K562 (cell line): ENCODE measurements around the gene CUL4B. TPM values are rescaled to one million over a fixed set of nuclear protein-coding genes. Genes with fewer than 3 reads are reported as not detected.
A peak's percentile ranks its signal among the peaks of the same experiment; 100 is the strongest.

Source experiments
- ATAC-seq: fragments of 200-7000 bp; cut with Tn5 transposase; 3 replicates; pipeline ENCODE4 v1.9.1; 2020; ENCODE audit warnings: moderate library complexity
- BruUV-seq: library from RNA; stranded (reverse); fragments of 400-500 nt; replicated peaks from 2 replicates; lab custom pipeline; 2021; lab: Mats Ljungman, UMichigan
- CTCF ChIA-PET: fragments of 300-600 bp; formaldehyde crosslinking; extraction: SDS; loops from one replicate; lab custom pipeline; 2021; ENCODE audit warnings: low intra/inter-chr PET ratio; lab: Yijun Ruan, JAX
- POLR2A ChIA-PET: fragments of 300-600, 350-650 bp; sonication (Branson Sonifier 250); formaldehyde crosslinking; extraction: SDS; loops from one replicate; lab custom pipeline; 2021; ENCODE audit warnings: antibody characterized with exemption, inconsistent platforms; lab: Yijun Ruan, JAX
- DNase-seq, 4 experiments: peaks; one replicate each; pipeline versions ENCODE4 v3.0.0 to v3.0.0-alpha.2; 2011 to 2018; ENCODE audit warnings: low spot score in 3 of 4, mixed read lengths in 3 of 4; ENCODE audit errors: extremely low read depth in 1 of 4
- FAIRE-seq: peaks from 2 replicates; lab custom pipeline; 2011; peaks lifted over from hg19 to GRCh38; lab: Jason Lieb, UNC
- H2AFZ ChIP-seq: 2 replicates; pipeline ENCODE4 v1.6.0; 2011; ENCODE audit warnings: low read depth, low read length, control low read depth, inconsistent platforms
- H3K27ac ChIP-seq: fragments of 200-600 bp; 3 replicates; pipeline ENCODE4 v1.8.0; 2011; ENCODE audit warnings: low read depth, mild to moderate bottlenecking, control low read depth, inconsistent platforms, low read length, moderate library complexity, mixed read lengths; ENCODE audit errors: extremely low read depth
- H3K27me3 ChIP-seq, 2 experiments: fragments of 300-600 bp in 1 of 2; 2 replicates in 1 of 2; 3 replicates in 1 of 2; pipeline versions ENCODE4 v1.6.0 to v1.8.0; 2011; ENCODE audit warnings: inconsistent platforms in 2 of 2, low read length in 2 of 2, mild to moderate bottlenecking in 1 of 2, mixed read lengths in 1 of 2, moderate library complexity in 1 of 2; ENCODE audit not compliant: control insufficient read depth in 2 of 2, insufficient read depth in 2 of 2
- H3K36me3 ChIP-seq: fragments of 300-600 bp; 3 replicates; pipeline ENCODE4 v1.8.0; 2011; ENCODE audit warnings: mild to moderate bottlenecking, low read length, inconsistent platforms; ENCODE audit not compliant: control insufficient read depth, insufficient read depth
- H3K4me1 ChIP-seq, 2 experiments: fragments of 200-600 bp in 1 of 2; replicated peaks in 1 of 2; 2 replicates in 1 of 2; 3 replicates in 1 of 2; pipeline versions ENCODE4 v1.5.1 to v1.8.0; 2011; ENCODE audit warnings: inconsistent platforms in 2 of 2, low read length in 2 of 2, mild to moderate bottlenecking in 1 of 2, mixed read lengths in 1 of 2, moderate library complexity in 1 of 2; ENCODE audit not compliant: control insufficient read depth in 2 of 2, insufficient read depth in 2 of 2
- H3K4me2 ChIP-seq: 2 replicates; pipeline ENCODE4 v1.6.1; 2011; ENCODE audit warnings: low read length, control low read depth, inconsistent platforms, mixed read lengths; ENCODE audit not compliant: insufficient read depth
- H3K4me3 ChIP-seq: fragments of 200-600 bp; sonication (generic), shearing (Covaris generic); 2 replicates; pipeline ENCODE4 v1.5.1; 2016; ENCODE audit warnings: control low read depth, inconsistent platforms
- H3K79me2 ChIP-seq: fragments of 200-600 bp; 3 replicates; pipeline ENCODE4 v1.8.0; 2011; ENCODE audit warnings: low read length, inconsistent platforms; ENCODE audit not compliant: control insufficient read depth, insufficient read depth
- H3K9ac ChIP-seq, 2 experiments: 2 replicates each; pipeline versions ENCODE4 v1.6.0 to v1.6.1; 2011; ENCODE audit warnings: low read depth in 2 of 2, low read length in 2 of 2, control low read depth in 1 of 2, inconsistent platforms in 1 of 2, mild to moderate bottlenecking in 1 of 2, mixed read lengths in 1 of 2; ENCODE audit not compliant: insufficient read depth in 1 of 2
- H3K9me1 ChIP-seq: one replicate; pipeline ENCODE4 v1.6.0; 2011; ENCODE audit warnings: inconsistent platforms, mild to moderate bottlenecking, low read length, moderate library complexity; ENCODE audit not compliant: control insufficient read depth, insufficient read depth
- H3K9me3 ChIP-seq: replicated peaks from 2 replicates; pipeline ENCODE4 v1.5.1; 2011; ENCODE audit warnings: low read depth, low read length, inconsistent platforms; ENCODE audit not compliant: control insufficient read depth, insufficient read depth
- H4K20me1 ChIP-seq: replicated peaks from 2 replicates; pipeline ENCODE4 v1.6.1; 2011; ENCODE audit warnings: low read length, inconsistent platforms, mixed read lengths; ENCODE audit not compliant: control insufficient read depth, insufficient read depth
- E2F5 ChIP-seq: sonication (generic); formaldehyde crosslinking; IDR thresholded peaks from 2 replicates; pipeline ENCODE4 v1.8.0; 2022; ENCODE audit warnings: mild to moderate bottlenecking, missing genetic modification reagents
- ELF1 ChIP-seq: fragments of 200-800 bp; sonication (Bioruptor generic); IDR thresholded peaks from 2 replicates; pipeline ENCODE4 v1.6.1; 2016; ENCODE audit warnings: missing genetic modification characterization, missing compliant biosample characterization
- GATA2 ChIP-seq: sonication (generic); formaldehyde crosslinking; IDR thresholded peaks from 2 replicates; pipeline ENCODE4 v1.4.0; 2020; ENCODE audit warnings: mild to moderate bottlenecking, missing genetic modification reagents
- HDAC6 ChIP-seq: IDR thresholded peaks from 2 replicates; pipeline ENCODE4 v1.6.1; 2012; ENCODE audit warnings: low read depth, mild to moderate bottlenecking, control low read depth, inconsistent platforms, low read length, moderate library complexity
- KDM1A ChIP-seq, 2 experiments: fragments of 450-650 bp; IDR thresholded peaks; 2 replicates each; pipeline ENCODE4 v1.6.1; 2016; ENCODE audit warnings: mild to moderate bottlenecking in 2 of 2
- KLF10 ChIP-seq: fragments of 250-450 bp; sonication (Bioruptor Pico); IDR thresholded peaks from 2 replicates; pipeline ENCODE4 v1.6.1; 2021; ENCODE audit warnings: matching md5 sums
- NRF1 ChIP-seq, 2 experiments: fragments of 450-650 bp; IDR thresholded peaks in 1 of 2; conservative IDR thresholded peaks in 1 of 2; 2 replicates each; pipeline ENCODE4 v1.6.1; 2014; ENCODE audit warnings: mild to moderate bottlenecking in 2 of 2
- ZBTB11 ChIP-seq, 3 experiments: fragments of 200-800 bp in 1 of 3; fragments of 250-450 bp in 1 of 3; fragments of 450-650 bp in 1 of 3; sonication (Bioruptor Pico) in 1 of 3; sonication (Bioruptor generic) in 1 of 3; formaldehyde crosslinking in 1 of 3; IDR thresholded peaks; 2 replicates each; pipeline versions ENCODE4 v1.6.1 to v1.8.0; 2016 to 2022; ENCODE audit warnings: mild to moderate bottlenecking in 2 of 3, missing genetic modification characterization in 2 of 3, missing compliant biosample characterization in 1 of 3, moderate library complexity in 1 of 3
- ZNF24 ChIP-seq: fragments of 450-650 bp; IDR thresholded peaks from 2 replicates; pipeline ENCODE4 v1.6.1; 2016
- ZNF609 ChIP-seq: sonication (generic); formaldehyde crosslinking; IDR thresholded peaks from 2 replicates; pipeline ENCODE4 v1.8.1; 2023; ENCODE audit warnings: missing genetic modification reagents, mild to moderate bottlenecking, borderline replicate concordance
- ZNF717 ChIP-seq: fragments of 250-450 bp; sonication (Bioruptor Pico); IDR thresholded peaks from 2 replicates; pipeline ENCODE4 v1.5.0; 2021
- WGBS: fragments of 100-300 bp; shearing (Covaris generic); methylation state at CpG from one replicate; pipeline ENCODE4 v1.1.6; 2016; ENCODE audit warnings: low coverage, mixed read lengths; ENCODE audit not compliant: insufficient coverage; ENCODE audit errors: missing lambda C conversion rate; 5-methylcytosine and 5-hydroxymethylcytosine counted together
- in situ Hi-C: fragments of 300-500 bp; cut with MboI; formaldehyde crosslinking; loops from 4 replicates; pipeline ENCODE4 v1.15.0; 2018; ENCODE audit warnings: inconsistent platforms, mixed read lengths
- intact Hi-C: fragments of 100-400 bp; cut with micrococcal nuclease; formaldehyde crosslinking; loops from 2 replicates; pipeline ENCODE4 v1.14.2; 2022
- polyA plus RNA-seq, 8 experiments: library from polyadenylated mRNA; depleted of rRNA in 4 of 8; stranded (reverse) in 5 of 8; unstranded in 3 of 8; fragments of >200 nt; fragmentation: Nextera tagmentation in 2 of 8; fragmentation: Illumina TruSeq in 1 of 8; extraction: Ambion mirVana in 2 of 8; extraction: Trizol in 1 of 8; gene quantifications; 2 replicates each; pipeline versions ENCODE4 v1.2.1 to v1.2.3, GENCODE V29; 2011 to 2014; ENCODE audit warnings: inconsistent platforms in 1 of 8, missing spikeins in 1 of 8
- total RNA-seq, 7 experiments: library from RNA; depleted of rRNA in 6 of 7; stranded (reverse); fragments of >200 nt in 6 of 7; fragmentation: Illumina TruSeq in 2 of 7; extraction: Trizol in 2 of 7; gene quantifications; 2 replicates each; pipeline versions ENCODE4 v1.2.1 to v1.2.3, GENCODE V29; 2011 to 2021; ENCODE audit warnings: low replicate concordance in 1 of 7

CUL4B gene
- total and polyA plus RNA-seq, 9 of the 15 experiments (the other 6 are each of a cell fraction or from before 2014, with no cell fraction given), result 15.0 to 41.7 (median 37.5) TPM

GRCh38 chrX:120517936-120518335 lies 42.8 kb downstream of the CUL4B start (continued):
- TF ChIP-seq ZNF609 (CRISPR knock-in tag) (no peak), HDAC6 (no peak), GATA2 (CRISPR knock-in tag) (no peak)

GRCh38 chrX:120514236-120514635 lies 46.5 kb downstream of the CUL4B start:
- H4K20me1 ChIP-seq, result no peaks in the 10 kb centered on the region
- no TSS peak for BruUV-seq
- H3K9ac ChIP-seq, result no peak overlapping the region
- intact Hi-C loops (loop anchor here (1.0 to 5.0 kb wide), 2 partner anchors 150 to 258 kb away; no protein-coding TSS in a partner anchor), in situ Hi-C loops (loop anchor here (5.0 kb wide), 1 partner anchor 148 kb away; no protein-coding TSS in a partner anchor)
- H3K36me3 ChIP-seq, result no peaks in the 10 kb centered on the region
- H3K9me1 ChIP-seq, result no peaks in the 10 kb centered on the region
- H3K9me3 ChIP-seq, result no peaks in the 10 kb centered on the region
- FAIRE-seq (peak; percentile 69), ATAC-seq (peak; percentile 89), DNase-seq (peak in 3 of 4 experiments; percentile 5 to 41 (median 23))
- ChIA-PET CTCF (interaction anchor here (0.6 to 1.5 kb wide), 4 partner anchors 16 to 1902 kb away, joined by 3 to 11 read pairs (median 3); no protein-coding TSS in a partner anchor), POLR2A (no interaction called here)
- no peak overlapping the region for H3K27ac ChIP-seq
- H3K4me1 ChIP-seq, result no peaks in the 10 kb centered on the region; a peak in 1 of 5 replicates
- no peak overlapping the region for H2AFZ ChIP-seq
- no peaks in the 10 kb centered on the region for H3K27me3 ChIP-seq
- no peak overlapping the region for H3K4me2 ChIP-seq
- no peaks in the 10 kb centered on the region for H3K79me2 ChIP-seq
- 0% methylated on average over 1 of the region's 1 CpG for WGBS
- H3K4me3 ChIP-seq, result no peak overlapping the region
- TF ChIP-seq NRF1 (conservative IDR thresholded peaks at IDR 0.05 in 1 of 2, IDR thresholded peaks at IDR 0.05 in 1 of 2) (no peak), KDM1A (IDR thresholded peaks at IDR 0.05) (no peak), ZBTB11 (CRISPR knock-in tag; IDR thresholded peaks at IDR 0.05) (no peak), E2F5 (CRISPR knock-in tag) (no peak), ZNF717 (no peak), ZNF24 (peak; percentile 71; the same call in 1 of the 2 replicates), KLF10 (CRISPR knock-in tag) (no peak), ELF1 (tag) (no peak)
